IMR-90 (cell line): ENCODE results near the gene ZNF771. TPM values are rescaled to one million over a fixed set of nuclear protein-coding genes. Genes with fewer than 3 reads are reported as not detected.

Experiments used
- ATAC-seq: fragments of 200-7000 bp; cut with Tn5 transposase; 2 replicates; pipeline ENCODE4 v1.9.1; 2020; ENCODE audit warnings: low read depth, mild to moderate bottlenecking, moderate library complexity
- Bru-seq: library from RNA; stranded (reverse); fragments of 400-500 nt; gene quantifications from one replicate; lab custom pipeline; 2021; lab: Mats Ljungman, UMichigan
- BruChase-seq, 2 experiments: library from RNA; stranded (reverse); fragments of 400-500 nt; gene quantifications; one replicate each; lab custom pipeline; 2021; lab: Mats Ljungman, UMichigan
- BruUV-seq: library from RNA; stranded (reverse); fragments of 400-500 nt; replicated peaks from 2 replicates; lab custom pipeline; 2021; lab: Mats Ljungman, UMichigan
- CTCF ChIA-PET: fragments of 300-600 bp; formaldehyde crosslinking; extraction: SDS; loops from one replicate; lab custom pipeline; 2021; ENCODE audit warnings: antibody characterized with exemption; lab: Yijun Ruan, JAX
- POLR2A ChIA-PET: fragments of 300-600 bp; sonication (Branson Sonifier 250); formaldehyde crosslinking; loops from one replicate; lab custom pipeline; 2022; ENCODE audit warnings: antibody characterized with exemption; ENCODE audit not compliant: unreplicated experiment; lab: Charles Lee
- DNase-seq: peaks from one replicate; pipeline ENCODE4 v3.0.0; 2013
- H2AFZ ChIP-seq: replicated peaks from 2 replicates; pipeline ENCODE3; 2013; ENCODE audit warnings: low read length, mild to moderate bottlenecking; ENCODE audit not compliant: poor library complexity
- H2AK5ac ChIP-seq: 2 replicates; pipeline ENCODE4 v1.6.1; 2013; ENCODE audit warnings: low read depth, low read length, inconsistent platforms
- H2AK9ac ChIP-seq: replicated peaks from 2 replicates; pipeline ENCODE3; 2013; ENCODE audit warnings: mild to moderate bottlenecking, low read depth, low read length, moderate library complexity; ENCODE audit not compliant: poor library complexity
- H2BK120ac ChIP-seq: 2 replicates; pipeline ENCODE4 v1.6.1; 2013; ENCODE audit warnings: low read depth, low read length, inconsistent platforms
- H2BK15ac ChIP-seq: 3 replicates; pipeline ENCODE4 v1.6.1; 2013; ENCODE audit warnings: low read depth, low read length, inconsistent platforms
- H2BK20ac ChIP-seq: 2 replicates; pipeline ENCODE4 v1.6.1; 2013; ENCODE audit warnings: low read depth, mild to moderate bottlenecking, inconsistent platforms, low read length, moderate library complexity
- H2BK5ac ChIP-seq: 2 replicates; pipeline ENCODE4 v1.6.1; 2013; ENCODE audit warnings: mild to moderate bottlenecking, low read depth, low read length, inconsistent platforms; ENCODE audit not compliant: poor library complexity, severe bottlenecking
- H3K14ac ChIP-seq: replicated peaks from 2 replicates; pipeline ENCODE4 v1.6.1; 2013; ENCODE audit warnings: low read depth, low read length, inconsistent platforms
- H3K18ac ChIP-seq: 2 replicates; pipeline ENCODE4 v1.6.1; 2013; ENCODE audit warnings: low read depth, low read length, control low read depth
- H3K23ac ChIP-seq: 2 replicates; pipeline ENCODE4 v1.6.1; 2013; ENCODE audit warnings: low read depth, low read length, inconsistent platforms
- H3K27ac ChIP-seq: 2 replicates; pipeline ENCODE4 v1.5.1; 2013; ENCODE audit warnings: mild to moderate bottlenecking, control low read depth, low read length; ENCODE audit not compliant: insufficient read depth
- H3K27me3 ChIP-seq: 2 replicates; pipeline ENCODE4 v1.6.1; 2013; ENCODE audit warnings: low read length; ENCODE audit not compliant: control insufficient read depth, insufficient read depth
- H3K36me3 ChIP-seq: 2 replicates; pipeline ENCODE4 v1.6.1; 2013; ENCODE audit warnings: low read length, mixed read lengths; ENCODE audit not compliant: control insufficient read depth, insufficient read depth
- H3K4ac ChIP-seq: 2 replicates; pipeline ENCODE4 v1.6.1; 2013; ENCODE audit warnings: low read depth, low read length, inconsistent platforms
- H3K4me1 ChIP-seq: 2 replicates; pipeline ENCODE4 v1.6.1; 2013; ENCODE audit warnings: low read length, mixed read lengths; ENCODE audit not compliant: control insufficient read depth, insufficient read depth
- H3K4me2 ChIP-seq: 2 replicates; pipeline ENCODE4 v1.6.1; 2013; ENCODE audit warnings: low read depth, mild to moderate bottlenecking, control low read depth, low read length, moderate library complexity
- H3K4me3 ChIP-seq: 2 replicates; pipeline ENCODE4 v1.5.1; 2013; ENCODE audit warnings: low read depth, mild to moderate bottlenecking, control low read depth, low read length, moderate library complexity; ENCODE audit not compliant: insufficient read depth
- H3K56ac ChIP-seq: 2 replicates; pipeline ENCODE4 v1.6.1; 2013; ENCODE audit warnings: low read length, inconsistent platforms; ENCODE audit not compliant: insufficient read depth; ENCODE audit errors: extremely low read depth
- H3K79me1 ChIP-seq, 2 experiments: 2 replicates each; pipeline ENCODE4 v1.6.1; 2013; ENCODE audit warnings: low read length in 2 of 2, inconsistent platforms in 1 of 2, low read depth in 1 of 2
- H3K9ac ChIP-seq: 2 replicates; pipeline ENCODE4 v1.6.1; 2013; ENCODE audit warnings: low read depth, low read length, control low read depth
- H3K9me1 ChIP-seq: 2 replicates; pipeline ENCODE4 v1.6.1; 2013; ENCODE audit warnings: low read length, inconsistent platforms; ENCODE audit not compliant: insufficient read depth
- H3K9me3 ChIP-seq: 2 replicates; pipeline ENCODE4 v1.6.1; 2013; ENCODE audit warnings: low read length; ENCODE audit not compliant: control insufficient read depth, insufficient read depth
- H4K20me1 ChIP-seq: 2 replicates; pipeline ENCODE4 v1.6.1; 2013; ENCODE audit warnings: low read length, inconsistent platforms; ENCODE audit not compliant: insufficient read depth
- H4K5ac ChIP-seq: 2 replicates; pipeline ENCODE4 v1.6.1; 2013; ENCODE audit warnings: mild to moderate bottlenecking, low read depth, low read length, control low read depth
- H4K8ac ChIP-seq, 2 experiments: 2 replicates each; pipeline ENCODE4 v1.6.1; 2013; ENCODE audit warnings: low read depth in 2 of 2, low read length in 2 of 2, control low read depth in 1 of 2, inconsistent platforms in 1 of 2
- H4K91ac ChIP-seq: 2 replicates; pipeline ENCODE4 v1.6.1; 2013; ENCODE audit warnings: low read depth, low read length, inconsistent platforms; ENCODE audit not compliant: insufficient read depth
- BHLHE40 ChIP-seq: fragments of 150-350 bp; IDR thresholded peaks from 2 replicates; pipeline ENCODE4 v1.6.1; 2016; ENCODE audit warnings: mild to moderate bottlenecking, low read depth, low read length
- CEBPB ChIP-seq: IDR thresholded peaks from 2 replicates; pipeline ENCODE4 v1.6.1; 2012; ENCODE audit warnings: low read depth, low read length, improper control_type of control experiment
- CHD1 ChIP-seq: IDR thresholded peaks from 2 replicates; pipeline ENCODE4 v1.6.1; 2012; ENCODE audit warnings: low read depth, low read length, improper control_type of control experiment
- FOS ChIP-seq: fragments of 150-350 bp; IDR thresholded peaks from 2 replicates; pipeline ENCODE4 v1.6.1; 2016; ENCODE audit warnings: low read depth, low read length
- MAFK ChIP-seq: IDR thresholded peaks from 2 replicates; pipeline ENCODE4 v1.6.1; 2012; ENCODE audit warnings: low read depth, low read length, improper control_type of control experiment
- MAZ ChIP-seq: IDR thresholded peaks from 2 replicates; pipeline ENCODE4 v1.6.1; 2012; ENCODE audit warnings: low read depth, mild to moderate bottlenecking, low read length, improper control_type of control experiment, moderate library complexity, borderline replicate concordance
- MXI1 ChIP-seq: IDR thresholded peaks from 2 replicates; pipeline ENCODE4 v1.6.1; 2012; ENCODE audit warnings: low read depth, mild to moderate bottlenecking, low read length, moderate library complexity, borderline replicate concordance
- NFE2L2 ChIP-seq: fragments of 150-350 bp; IDR thresholded peaks from 2 replicates; pipeline ENCODE4 v1.6.1; 2016; ENCODE audit warnings: low read depth, mild to moderate bottlenecking, low read length
- POLR2A ChIP-seq: IDR thresholded peaks from 2 replicates; pipeline ENCODE4 v1.6.1; 2012; ENCODE audit warnings: mild to moderate bottlenecking, low read depth, low read length
- RCOR1 ChIP-seq: IDR thresholded peaks from 2 replicates; pipeline ENCODE4 v1.6.1; 2012; ENCODE audit warnings: mild to moderate bottlenecking, low read length, improper control_type of control experiment; ENCODE audit not compliant: insufficient replicate concordance
- RFX5 ChIP-seq: IDR thresholded peaks from 2 replicates; pipeline ENCODE4 v1.8.0; 2012; ENCODE audit warnings: low read depth, mild to moderate bottlenecking, low read length, moderate library complexity
- SMC3 ChIP-seq: fragments of 150-350 bp; IDR thresholded peaks from 2 replicates; pipeline ENCODE4 v1.6.1; 2016; ENCODE audit warnings: low read depth, mild to moderate bottlenecking, antibody characterized with exemption, low read length, moderate library complexity
- WGBS, 2 experiments: methylation state at CpG; one replicate each; pipeline versions ENCODE4 v1.1.5 to v1.1.7; 2013; ENCODE audit warnings: missing lambda C conversion rate in 2 of 2; ENCODE audit not compliant: insufficient read length in 1 of 2; ENCODE audit errors: extremely low coverage in 2 of 2; 5-methylcytosine and 5-hydroxymethylcytosine counted together
- dilution Hi-C: fragments of 300-500 bp; cut with HindIII; formaldehyde crosslinking; loops from one replicate; pipeline ENCODE4 v1.14.3; 2018; ENCODE audit warnings: low sequenced_read_pairs; ENCODE audit not compliant: unreplicated experiment
- in situ Hi-C: fragments of 300-500 bp; cut with MboI; formaldehyde crosslinking; loops from 3 replicates; pipeline ENCODE4 v1.14.3; 2019; ENCODE audit warnings: low sequenced_read_pairs, inconsistent platforms, mixed read lengths
- intact Hi-C: fragments of 100-400 bp; cut with micrococcal nuclease; formaldehyde crosslinking; loops from 2 replicates; pipeline ENCODE4 v1.10.0; 2022
- long read RNA-seq: library from polyadenylated mRNA; unstranded; transcript quantifications from one replicate; pipeline ENCODE4 v2.0.0, GENCODE V29; 2021; ENCODE audit not compliant: unreplicated experiment
- polyA plus RNA-seq, 3 experiments: library from polyadenylated mRNA; depleted of rRNA; stranded (reverse); fragments of >200 nt; gene quantifications; 2 replicates each; pipeline ENCODE4 v1.2.3, GENCODE V29; 2012; ENCODE audit warnings: low replicate concordance in 1 of 3
- total RNA-seq: library from RNA; depleted of rRNA; stranded (reverse); fragments of >200 nt; gene quantifications from 2 replicates; pipeline ENCODE4 v1.2.3, GENCODE V29; 2012; rRNA removed
- TF ChIP-seq, protein P1 (sequence below): fragments of 150-350 bp; IDR thresholded peaks from 2 replicates; pipeline ENCODE4 v1.6.1; 2016; ENCODE audit warnings: low read depth, mild to moderate bottlenecking, low read length, moderate library complexity, borderline replicate concordance
- TF ChIP-seq, protein P2 (sequence below): fragments of 150-350 bp; IDR thresholded peaks from 2 replicates; pipeline ENCODE4 v1.6.1; 2017; ENCODE audit warnings: mild to moderate bottlenecking, antibody characterized with exemption, low read length, low read depth

ZNF771 gene
- 5.2 and 5.8 TPM in 2 replicates for total RNA-seq
- polyA plus RNA-seq (2012; rRNA removed) = 10.9 and 16.8 TPM in 2 replicates
- 13.4 and 37.4 TPM in 2 replicates for polyA plus RNA-seq (2012; cell fraction: cytosol; rRNA removed)
- polyA plus RNA-seq (2012; cell fraction: nucleus; rRNA removed; ENCODE audit: low replicate concordance) = 19.9 and 62.3 TPM in 2 replicates
- percentile 54 among the genes with signal in this experiment for Bru-seq, nascent RNA
- percentile 58 among the genes with signal in this experiment for BruChase-seq, experiment 1, labeled RNA remaining after a 6-hour chase
- percentile 50 among the genes with signal in this experiment for BruChase-seq, experiment 2, labeled RNA remaining after a 2-hour chase
- long read RNA-seq, transcript ZNF771-201 (3 exons, 2,371 nt) = major isoform, 23 of 39 reads
- long read RNA-seq, partial matches to known transcripts = 9 of 39 reads
- long read RNA-seq, other reads (novel, unspliced or antisense) = 6 of 39 reads

DNA sequence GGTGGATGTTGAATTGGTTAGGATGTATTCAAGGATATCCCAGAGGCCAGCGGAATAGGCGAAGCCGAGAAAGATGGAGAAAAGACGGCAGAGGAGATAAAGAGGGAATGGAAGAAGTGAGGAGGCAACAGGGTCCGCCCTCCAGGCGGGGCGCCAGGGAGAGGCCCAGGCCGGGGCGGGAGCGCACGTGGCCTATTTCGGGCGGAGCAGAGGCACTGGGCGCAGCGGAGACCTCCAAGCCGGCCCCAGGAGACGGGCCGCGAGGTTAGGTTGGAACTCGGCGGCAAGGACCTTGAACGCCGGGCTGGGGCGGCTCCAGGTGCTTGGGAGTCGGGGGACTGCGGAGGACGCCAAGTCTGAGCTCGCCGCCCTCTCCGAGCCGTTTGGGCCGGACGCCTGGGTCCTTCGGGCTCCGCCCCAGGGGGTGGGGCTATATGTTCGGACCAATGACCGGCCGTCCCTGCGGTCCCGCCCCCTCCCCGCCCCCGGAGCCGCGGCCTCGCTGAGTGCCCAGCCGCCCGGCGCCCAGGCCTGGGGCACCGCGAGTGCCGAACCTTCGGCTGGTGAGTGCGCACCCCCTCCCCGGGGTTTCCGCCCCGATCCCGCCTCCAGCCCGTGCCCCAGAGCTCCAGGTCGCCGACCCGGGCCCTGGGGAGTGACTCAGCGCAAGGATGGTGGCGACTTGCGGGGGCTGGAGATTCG is at the start of gene ZNF771:
ZNF771 (plus strand) TSS at position 505 of the 702 bp plus-strand sequence. CDS start 448 bp downstream, outside the sequence.
- Histone ChIP-seq H4K5ac (peak within 1 kb of the TSS; percentile 72), H3K23ac (peak within 1 kb of the TSS; percentile 86), H3K18ac (peak within 1 kb of the TSS; percentile 39; the same call in 1 of the 2 replicates), H3K4me2 (peak within 1 kb of the TSS; percentile 93), H2AK9ac (peak within 1 kb of the TSS; percentile 92), H3K4me3 (peak within 1 kb of the TSS; percentile 71), H2BK20ac (peak within 1 kb of the TSS; percentile 32), H4K20me1 (peaks cover 10% of the 10 kb centered on the region; the same call in 1 of the 2 replicates), H2BK5ac (peak within 1 kb of the TSS; percentile 82), H3K36me3 (peaks cover 11% of the 10 kb centered on the region), H3K27ac (peak within 1 kb of the TSS; percentile 84), H4K8ac (peak within 1 kb of the TSS; percentile 84 to 96), H3K4ac (peak within 1 kb of the TSS; percentile 95), H3K4me1 (peaks cover 11% of the 10 kb centered on the region), H3K9me3 (no peaks in the 10 kb centered on the region), H3K27me3 (no peaks in the 10 kb centered on the region), H3K14ac (peak within 1 kb of the TSS; percentile 97), H3K56ac (peak within 1 kb of the TSS; percentile 77), H3K9ac (peak within 1 kb of the TSS; percentile 87), H2AK5ac (peak within 1 kb of the TSS; percentile 90), H3K9me1 (peaks cover 11% of the 10 kb centered on the region), H2BK120ac (peak within 1 kb of the TSS; percentile 74), H2BK15ac (peak within 1 kb of the TSS; percentile 33; the same call in 2 of the 3 replicates), H2AFZ (peak within 1 kb of the TSS; percentile 97), H4K91ac (peak within 1 kb of the TSS; percentile 59), H3K79me1 (peaks cover 15 to 43% of the 10 kb centered on the region in 2 experiments)
- BruUV-seq = no TSS peak
- intact Hi-C loops (loop anchor here (10.0 kb wide), 1 partner anchor 312 kb away; the partner anchor contains the start of genes TBX6 and YPEL3), dilution Hi-C loops (no loop called here), in situ Hi-C loops (loop anchor here (10.0 to 25.0 kb wide), 2 partner anchors 220 to 332 kb away; partner anchors contain the start of genes BOLA2B, CORO1A, PPP4C and SLX1A)
- peak; percentile 96 for ATAC-seq
- CTCF ChIA-PET = no interaction called here
- POLR2A ChIA-PET = interaction anchor here (1.0 to 1.1 kb wide), 2 partner anchors 10 to 12 kb away, joined by 3 to 7 read pairs; partner anchors contain the start of gene ZNF48
- peak; percentile 76 for DNase-seq
- 0% methylated on average over 9 of the region's 65 CpGs; no CpG with 5 or more reads in 1 of the 2 experiments for WGBS, 2 experiments
- TF ChIP-seq MAFK (no peak), SMC3 (no peak), MAZ (peak; percentile 15; the same call in 1 of the 2 replicates), MXI1 (peak; percentile 91), FOS (no peak; the same call in 1 of the 2 replicates), RCOR1 (no peak), BHLHE40 (peak; percentile 75), NFE2L2 (no peak; the same call in 1 of the 2 replicates), POLR2A (peak; percentile 64; the same call in 1 of the 2 replicates), CEBPB (no peak), RFX5 (no peak), CHD1 (no peak)
- TF ChIP-seq, protein P1, sequence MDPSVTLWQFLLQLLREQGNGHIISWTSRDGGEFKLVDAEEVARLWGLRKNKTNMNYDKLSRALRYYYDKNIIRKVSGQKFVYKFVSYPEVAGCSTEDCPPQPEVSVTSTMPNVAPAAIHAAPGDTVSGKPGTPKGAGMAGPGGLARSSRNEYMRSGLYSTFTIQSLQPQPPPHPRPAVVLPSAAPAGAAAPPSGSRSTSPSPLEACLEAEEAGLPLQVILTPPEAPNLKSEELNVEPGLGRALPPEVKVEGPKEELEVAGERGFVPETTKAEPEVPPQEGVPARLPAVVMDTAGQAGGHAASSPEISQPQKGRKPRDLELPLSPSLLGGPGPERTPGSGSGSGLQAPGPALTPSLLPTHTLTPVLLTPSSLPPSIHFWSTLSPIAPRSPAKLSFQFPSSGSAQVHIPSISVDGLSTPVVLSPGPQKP = no peak
- TF ChIP-seq, protein P2, sequence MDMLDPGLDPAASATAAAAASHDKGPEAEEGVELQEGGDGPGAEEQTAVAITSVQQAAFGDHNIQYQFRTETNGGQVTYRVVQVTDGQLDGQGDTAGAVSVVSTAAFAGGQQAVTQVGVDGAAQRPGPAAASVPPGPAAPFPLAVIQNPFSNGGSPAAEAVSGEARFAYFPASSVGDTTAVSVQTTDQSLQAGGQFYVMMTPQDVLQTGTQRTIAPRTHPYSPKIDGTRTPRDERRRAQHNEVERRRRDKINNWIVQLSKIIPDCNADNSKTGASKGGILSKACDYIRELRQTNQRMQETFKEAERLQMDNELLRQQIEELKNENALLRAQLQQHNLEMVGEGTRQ = peak; percentile 85
